Erythroblast (primary cell): ENCODE data around the gene SVEP1.

Experiments used
- GATA1 ChIP-seq: IDR thresholded peaks from 2 replicates; pipeline ENCODE4 v1.6.1; 2011; ENCODE audit warnings: low read depth, mild to moderate bottlenecking, control low read depth, low read length, moderate library complexity
- POLR2A ChIP-seq: IDR thresholded peaks from 2 replicates; pipeline ENCODE4 v1.6.1; 2011; ENCODE audit warnings: mild to moderate bottlenecking, low read length

- no peak for TF ChIP-seq POLR2A
- no peak for TF ChIP-seq GATA1
These were observed 132.1 kb downstream of the SVEP1 start for GRCh38 chr9:110447476-110447875.
